Esophagus mucosa (tissue), 1 donor: Measurements from ENCODE around the gene MKLN1. TPM values are rescaled to one million over a fixed set of nuclear protein-coding genes. Genes with fewer than 3 reads are reported as not detected.
"Not testable (repeated sequence)": the region's sequence is repeated elsewhere in the genome, so short reads cannot be mapped to it uniquely, and the experiment has no call there.

Experiments
- ATAC-seq: fragments of 200-7000 bp; cut with Tn5 transposase; one replicate; pipeline ENCODE4 v1.9.1; 2020
- total RNA-seq: library from RNA; stranded (reverse); gene quantifications from one replicate; pipeline ENCODE4 v1.2.4, GENCODE V29; 2023
- donor health status: DM: yes; HTN: yes; CAD: no.

Gene MKLN1
- 26.7 TPM for total RNA-seq

DNA sequence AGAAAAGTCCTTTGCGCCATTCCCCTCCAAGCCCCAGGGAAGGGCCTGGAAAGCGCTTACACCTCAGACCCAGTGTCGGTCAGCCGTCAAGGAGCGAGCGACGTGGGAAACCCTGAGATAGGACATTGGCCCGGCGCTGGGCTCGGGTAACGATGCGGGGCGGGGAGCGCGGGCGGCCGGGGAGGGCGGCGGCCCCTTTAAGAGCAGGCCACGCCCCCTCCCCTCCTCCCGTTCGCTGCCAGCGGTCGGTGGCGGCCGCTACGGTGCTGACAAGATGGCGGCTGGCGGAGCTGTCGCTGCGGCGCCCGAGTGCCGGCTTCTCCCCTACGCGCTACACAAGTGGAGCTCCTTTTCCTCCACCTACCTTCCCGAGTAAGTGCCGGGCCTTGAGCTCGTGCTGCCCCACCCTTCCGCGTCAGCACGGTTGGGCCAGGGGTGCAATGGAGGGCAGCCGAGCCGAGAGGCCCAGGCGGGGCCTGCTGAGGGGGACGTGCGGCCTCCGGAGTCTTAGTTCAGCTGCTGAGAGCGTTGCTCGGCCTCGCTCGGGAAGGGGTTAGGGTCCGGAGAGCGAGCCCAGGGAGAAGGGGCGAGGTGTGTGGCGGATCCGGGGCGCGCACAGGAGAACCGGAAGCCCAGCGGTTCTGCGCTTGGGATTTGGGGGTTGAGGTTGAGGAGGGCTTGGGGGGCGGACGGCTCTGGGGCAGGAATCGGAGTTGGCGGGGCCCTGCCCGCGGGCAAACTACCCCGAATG lies at the start of gene MKLN1:
MKLN1 (plus strand) TSS at position 251 of the 751 bp plus-strand sequence; CDS start at position 275, 24 bp downstream.
- ATAC-seq: peak; percentile 99

DNA sequence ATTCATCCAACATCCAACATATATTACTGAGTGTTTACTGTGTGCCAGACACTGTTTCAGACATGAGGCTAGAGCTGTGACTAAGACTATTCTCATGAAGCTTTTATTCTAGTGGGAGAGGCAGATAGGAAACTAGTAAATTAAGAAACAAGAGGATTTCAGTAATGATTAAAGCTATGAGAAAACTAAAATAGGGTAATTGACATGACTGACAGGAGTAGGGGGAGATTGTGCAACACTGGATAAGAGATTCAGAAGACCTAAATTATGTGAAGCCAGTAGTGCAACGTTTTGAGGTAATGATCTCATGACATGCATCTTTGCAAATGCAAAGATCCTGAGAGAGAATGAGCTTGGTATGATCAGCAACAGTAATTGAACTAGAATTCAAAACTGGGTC lies 48.6 kb upstream of the MKLN1 start:
- no peak for ATAC-seq

DNA sequence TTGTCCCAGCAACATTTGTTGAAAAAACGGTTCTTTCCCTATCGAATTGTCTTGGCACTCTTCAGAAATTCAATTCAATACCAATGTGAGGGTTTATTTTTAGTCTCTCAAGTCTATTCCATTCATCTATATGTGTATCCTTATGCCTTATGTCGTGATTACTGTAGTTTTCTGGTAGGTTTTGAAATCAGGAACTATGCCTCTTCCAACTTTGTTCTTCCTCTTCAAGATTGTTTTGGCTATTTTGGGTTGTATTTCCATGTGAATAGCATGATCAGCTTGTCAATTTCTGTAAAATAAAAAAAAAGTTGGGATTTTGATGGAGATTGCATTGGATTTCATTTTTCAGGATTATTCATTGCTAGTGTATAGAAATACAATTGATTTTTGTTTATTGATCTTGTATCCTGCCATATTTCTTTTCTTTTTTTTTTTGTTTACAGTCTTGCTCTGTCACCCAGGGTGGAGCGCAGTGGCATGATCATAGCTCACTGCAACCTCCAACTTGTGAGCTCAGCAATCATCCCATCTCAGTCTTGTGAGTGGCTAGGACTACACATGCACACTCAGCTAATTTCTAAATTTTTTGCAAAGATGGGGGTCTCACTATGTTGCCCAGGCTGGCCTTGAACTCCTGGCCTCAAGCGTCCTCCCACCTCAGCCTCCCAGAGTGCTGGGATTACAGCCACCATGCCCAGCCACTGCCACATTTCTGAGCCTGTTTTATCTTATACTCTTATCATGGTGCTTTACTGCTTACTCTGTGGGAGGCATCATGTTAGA lies 46.2 kb upstream of the MKLN1 start:
- ATAC-seq: no peak

DNA sequence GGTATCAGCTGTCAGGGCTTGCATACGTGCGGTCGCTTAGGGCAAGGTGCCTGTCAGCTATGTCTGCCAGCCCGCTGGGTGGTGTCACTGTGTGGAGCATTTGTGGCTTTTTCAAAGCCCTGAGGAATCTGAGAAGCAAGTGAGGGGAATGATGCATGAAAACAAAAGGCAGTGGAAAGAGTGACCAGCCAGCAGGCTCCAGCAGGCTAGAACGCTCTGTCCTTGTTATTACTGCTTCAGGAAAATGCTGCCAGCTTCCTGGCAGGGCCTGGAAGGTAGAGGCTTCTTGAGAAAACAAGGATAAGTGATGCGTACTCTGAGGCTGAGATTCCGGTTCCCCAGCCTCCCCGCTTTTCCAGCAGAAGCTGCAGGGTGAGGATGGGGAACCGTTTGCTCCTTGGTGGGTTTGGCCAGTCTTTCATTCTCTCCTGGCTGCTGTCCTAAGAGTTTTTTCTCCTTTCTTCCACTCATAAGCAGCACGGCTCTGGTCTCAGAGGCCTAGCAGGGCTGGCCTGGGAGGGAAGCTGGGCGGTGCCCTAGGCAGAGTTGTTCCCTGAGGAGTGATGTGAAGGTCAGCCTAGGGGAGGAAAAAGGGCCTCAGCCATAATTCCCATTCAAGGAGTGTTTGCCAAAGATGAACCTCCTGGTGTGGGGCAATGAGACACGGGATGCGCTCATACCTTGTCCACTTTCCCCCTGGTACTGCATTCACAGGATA lies 42.8 kb upstream of the MKLN1 start:
- ATAC-seq: peak; percentile 53

DNA sequence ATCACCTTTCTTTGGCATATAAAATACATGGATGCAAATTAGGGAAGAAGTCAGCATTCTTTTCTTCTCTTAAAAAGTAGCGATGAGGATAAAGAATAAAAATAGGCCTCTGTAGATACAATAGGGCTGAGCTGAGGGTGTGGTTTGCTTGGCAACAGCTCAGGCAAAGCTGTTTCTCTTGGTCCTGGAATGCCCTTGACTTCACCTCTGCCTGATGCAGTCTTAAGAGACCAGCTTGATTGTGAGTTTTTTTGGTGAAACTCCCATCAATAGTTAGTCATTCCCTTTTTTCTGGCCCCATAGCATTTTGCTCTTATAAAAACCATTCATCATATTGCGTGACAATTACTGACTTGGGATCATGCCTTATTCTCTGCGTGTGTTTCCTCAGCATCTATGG lies 42.1 kb upstream of the MKLN1 start:
- ATAC-seq: no peak

DNA sequence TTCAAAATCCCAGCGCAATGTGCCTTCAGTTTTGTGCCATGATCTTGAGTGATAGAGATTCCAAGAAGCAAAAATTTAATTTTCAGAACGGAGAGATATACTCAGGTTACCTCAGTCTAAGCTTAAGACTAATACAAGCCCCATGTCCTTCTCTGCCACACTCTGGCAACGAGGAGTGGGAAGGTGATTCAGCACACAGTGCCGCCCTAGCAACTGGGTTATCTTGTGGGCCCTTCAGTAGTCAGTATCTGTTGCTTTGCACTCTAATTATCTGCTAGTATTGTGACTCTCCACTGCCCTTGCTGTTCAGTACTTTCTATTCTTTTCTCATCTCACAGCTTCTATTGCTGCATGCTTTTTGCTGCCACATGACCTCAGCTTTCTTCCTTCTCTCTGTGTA lies 39.2 kb upstream of the MKLN1 start:
- no peak for ATAC-seq

DNA sequence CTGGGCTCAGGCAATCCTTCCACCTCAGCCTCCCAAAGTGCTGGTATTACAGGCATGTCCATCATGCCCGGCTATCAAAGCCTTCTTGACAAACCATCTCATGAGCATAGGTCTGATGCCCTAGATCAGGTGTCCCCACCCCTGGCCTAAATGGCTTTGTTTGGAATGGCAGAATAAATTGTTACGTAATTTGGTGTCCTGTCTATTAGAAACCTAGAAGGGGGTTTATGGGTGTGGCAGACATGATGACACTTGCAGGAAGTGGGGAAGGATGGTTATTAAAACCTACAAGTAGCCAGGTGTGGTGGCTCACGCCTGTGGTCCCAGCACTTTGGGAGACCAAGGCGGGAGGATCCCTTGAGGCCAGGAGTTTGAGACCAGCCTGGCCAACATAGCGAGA lies 38.6 kb upstream of the MKLN1 start:
- no peak for ATAC-seq

DNA sequence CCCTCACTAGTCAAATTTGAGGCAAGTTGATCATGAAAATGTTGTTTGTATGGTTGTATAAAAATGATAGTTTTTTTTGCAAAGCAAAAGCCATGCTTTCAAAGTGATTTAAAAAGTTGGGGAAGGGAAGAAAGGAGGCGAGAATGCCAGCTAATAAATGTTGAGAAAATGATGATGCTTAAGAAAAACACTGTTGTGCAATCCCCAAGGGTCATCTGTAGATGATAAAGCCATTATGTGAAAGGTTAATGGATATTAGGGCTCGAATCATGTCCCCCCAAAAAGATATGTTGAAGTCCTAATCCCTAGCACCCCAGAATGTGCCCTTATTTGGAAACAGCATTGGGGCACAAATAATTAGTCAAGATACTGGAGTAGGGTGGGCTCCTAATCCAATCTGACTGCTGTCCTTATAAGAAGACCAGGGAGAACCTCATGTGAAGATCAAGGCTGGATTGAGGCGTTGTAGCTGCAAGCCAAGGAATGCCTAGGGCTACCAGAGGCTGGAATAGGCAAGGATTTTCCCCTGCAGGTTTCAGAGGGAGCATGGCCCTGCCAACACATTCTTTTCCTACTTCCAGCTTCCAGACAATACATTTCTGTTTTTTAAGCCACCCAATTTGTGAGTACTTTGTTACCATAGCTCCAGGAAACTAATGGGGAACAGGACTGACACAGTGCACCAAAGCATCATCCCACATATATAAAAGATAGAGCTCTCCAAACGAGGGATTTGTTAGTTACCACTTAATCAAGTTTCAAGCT lies 35.4 kb upstream of the MKLN1 start:
- no peak for ATAC-seq

DNA sequence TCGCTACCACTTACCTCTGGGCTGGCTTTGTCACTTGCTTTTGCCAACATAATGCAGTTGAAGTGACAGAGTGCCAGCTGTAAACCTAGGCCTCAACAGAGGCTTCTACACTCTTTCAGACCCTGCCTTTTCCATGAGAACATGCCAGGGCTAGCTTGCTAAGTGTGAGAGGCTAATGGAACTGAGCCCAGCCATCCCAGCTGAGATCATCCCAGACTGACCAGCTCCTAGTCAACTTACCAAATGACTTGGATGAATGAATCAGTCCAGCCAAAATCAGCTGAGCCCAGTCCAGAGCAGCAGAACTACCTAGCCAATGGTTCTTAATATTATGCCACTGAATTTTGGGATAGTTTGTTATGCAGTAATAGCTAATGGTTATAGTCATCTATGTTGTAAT lies 34.7 kb upstream of the MKLN1 start:
- no peak for ATAC-seq

DNA sequence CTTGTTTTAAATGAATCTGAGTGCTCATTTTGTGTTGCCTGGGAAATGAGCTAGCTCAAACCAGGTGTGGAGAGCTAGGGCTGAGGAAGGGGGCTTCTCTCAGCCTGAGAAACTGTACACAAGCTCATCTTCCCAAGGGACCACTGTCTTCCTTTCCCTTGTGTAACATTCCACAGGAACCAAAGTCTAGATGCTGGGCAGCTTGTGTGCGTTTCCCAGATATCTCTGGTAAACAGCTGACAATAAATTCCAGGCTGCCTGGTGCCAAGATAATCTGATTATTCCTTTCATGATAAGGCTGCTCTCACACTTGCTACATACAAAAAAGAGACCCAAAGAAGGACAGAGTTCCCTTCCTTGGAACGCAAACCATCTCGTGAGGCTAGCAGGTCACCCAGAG lies 33.1 kb upstream of the MKLN1 start:
- no peak for ATAC-seq

DNA sequence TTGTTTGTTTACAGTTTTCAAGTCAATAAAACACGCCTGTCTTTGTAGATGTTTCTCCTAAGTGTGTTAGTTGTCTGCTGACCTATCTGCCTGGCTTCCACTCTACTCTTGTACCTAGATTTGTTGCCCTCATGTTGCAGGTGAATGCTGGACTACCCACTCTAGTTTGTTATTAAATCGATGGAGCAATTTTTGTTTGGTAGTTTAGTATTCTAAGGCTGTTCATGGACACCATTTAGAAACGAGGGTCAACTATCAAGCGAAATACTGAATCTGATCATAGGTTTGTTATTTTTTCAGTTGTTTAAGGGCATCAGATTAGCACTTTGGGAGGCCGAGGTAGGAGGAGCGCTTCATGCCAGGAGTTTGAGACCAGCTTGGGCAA lies 29.1 kb upstream of the MKLN1 start:
- ATAC-seq: no peak

DNA sequence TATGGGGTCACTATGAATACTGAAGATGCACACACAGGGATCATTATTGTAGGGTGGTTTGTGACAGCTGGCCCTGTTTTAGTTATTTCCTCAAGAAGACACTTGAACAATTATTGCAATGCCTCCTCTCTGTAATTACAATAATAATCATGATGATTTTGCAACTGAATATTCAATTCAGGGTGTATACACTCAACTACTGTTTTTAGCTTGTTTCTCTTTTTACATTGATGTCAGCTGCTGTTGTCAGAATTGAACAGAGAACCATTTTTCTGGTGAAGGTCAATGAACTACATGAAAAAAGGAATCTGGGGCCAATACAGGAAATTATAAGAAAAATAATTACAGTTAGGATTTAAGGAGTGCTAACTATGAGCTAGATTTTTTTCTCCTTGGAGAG lies 28.6 kb upstream of the MKLN1 start:
- no peak for ATAC-seq

DNA sequence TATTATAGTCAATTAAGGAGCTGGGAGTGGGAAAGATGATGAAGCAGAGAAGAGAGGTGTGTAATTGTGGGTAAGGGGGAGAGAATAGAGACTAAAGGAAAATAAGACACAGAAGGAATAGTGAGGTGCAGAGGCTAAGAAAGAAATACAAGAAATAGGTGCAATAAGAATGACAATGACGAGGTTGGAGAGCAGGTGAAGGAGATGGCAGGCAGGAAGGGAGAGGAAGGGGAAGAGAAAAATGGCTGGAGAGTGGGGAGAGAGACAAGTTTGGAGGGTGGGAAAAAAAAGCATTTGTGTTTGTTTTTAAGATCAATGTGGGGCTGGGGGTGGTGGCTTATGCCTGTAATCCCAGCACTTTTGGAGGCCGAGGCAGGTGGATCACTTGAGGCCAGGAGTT lies 27.6 kb upstream of the MKLN1 start:
- no peak for ATAC-seq

DNA sequence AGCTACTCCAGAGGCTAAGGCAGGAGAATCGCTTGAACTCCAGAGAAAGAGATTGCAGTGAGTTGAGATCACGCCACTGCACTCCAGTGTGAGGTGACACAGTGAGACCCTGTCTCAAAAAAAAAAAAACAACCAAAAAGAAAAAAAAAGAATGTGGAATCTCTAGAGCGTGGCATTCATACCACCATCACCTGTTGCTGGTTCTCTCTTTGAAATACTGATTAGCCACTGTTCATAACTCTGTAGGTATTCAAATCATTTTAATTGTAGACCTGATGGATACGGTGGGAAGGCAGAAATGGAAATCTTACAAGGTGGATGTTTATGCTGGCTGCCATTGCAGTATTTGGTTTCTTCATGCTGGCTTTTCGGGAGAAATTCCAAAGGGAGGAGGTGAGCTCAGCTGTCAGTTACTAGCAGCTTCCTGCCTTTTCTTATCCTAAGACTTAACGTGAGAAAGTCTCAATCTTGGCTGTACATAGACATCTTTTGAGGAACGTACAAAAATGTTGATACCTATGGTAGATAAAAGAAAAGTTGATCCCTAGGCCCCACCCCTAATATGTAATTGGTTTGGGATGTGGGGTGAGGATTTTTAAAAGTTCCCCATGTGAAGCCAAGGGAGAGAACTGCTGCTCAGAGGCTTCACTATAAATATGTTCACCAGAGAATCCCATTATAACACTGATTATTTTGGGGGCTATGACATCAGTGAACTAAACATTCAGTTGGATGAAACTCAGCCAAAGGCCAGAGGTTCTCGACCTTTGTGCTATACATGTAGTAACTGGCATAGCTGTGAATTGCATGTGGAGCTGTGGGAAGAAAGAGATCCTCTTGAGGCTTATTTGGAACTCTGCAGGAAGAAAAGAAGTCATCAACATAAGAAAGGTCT lies 26.9 kb upstream of the MKLN1 start:
- no peak for ATAC-seq

DNA sequence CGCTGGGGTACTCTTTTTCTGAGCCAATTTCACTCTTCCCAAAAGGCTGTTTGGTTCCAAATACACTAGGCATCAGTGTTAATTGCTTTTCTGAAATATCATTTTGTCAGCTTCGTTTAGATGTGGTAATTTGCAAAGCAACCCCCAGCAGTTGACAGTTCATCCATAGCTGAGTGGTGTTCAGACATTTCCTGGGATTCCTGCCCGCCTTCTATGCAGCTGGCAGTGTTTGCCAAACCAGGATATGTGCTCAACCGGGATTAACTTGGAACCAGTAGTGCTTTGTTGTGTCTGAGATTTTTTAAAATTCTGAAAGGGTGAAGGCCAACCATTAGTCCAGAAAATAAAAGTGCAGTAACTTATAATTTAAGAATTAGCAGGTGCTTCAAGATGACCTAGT lies 25.2 kb upstream of the MKLN1 start:
- ATAC-seq: no peak

DNA sequence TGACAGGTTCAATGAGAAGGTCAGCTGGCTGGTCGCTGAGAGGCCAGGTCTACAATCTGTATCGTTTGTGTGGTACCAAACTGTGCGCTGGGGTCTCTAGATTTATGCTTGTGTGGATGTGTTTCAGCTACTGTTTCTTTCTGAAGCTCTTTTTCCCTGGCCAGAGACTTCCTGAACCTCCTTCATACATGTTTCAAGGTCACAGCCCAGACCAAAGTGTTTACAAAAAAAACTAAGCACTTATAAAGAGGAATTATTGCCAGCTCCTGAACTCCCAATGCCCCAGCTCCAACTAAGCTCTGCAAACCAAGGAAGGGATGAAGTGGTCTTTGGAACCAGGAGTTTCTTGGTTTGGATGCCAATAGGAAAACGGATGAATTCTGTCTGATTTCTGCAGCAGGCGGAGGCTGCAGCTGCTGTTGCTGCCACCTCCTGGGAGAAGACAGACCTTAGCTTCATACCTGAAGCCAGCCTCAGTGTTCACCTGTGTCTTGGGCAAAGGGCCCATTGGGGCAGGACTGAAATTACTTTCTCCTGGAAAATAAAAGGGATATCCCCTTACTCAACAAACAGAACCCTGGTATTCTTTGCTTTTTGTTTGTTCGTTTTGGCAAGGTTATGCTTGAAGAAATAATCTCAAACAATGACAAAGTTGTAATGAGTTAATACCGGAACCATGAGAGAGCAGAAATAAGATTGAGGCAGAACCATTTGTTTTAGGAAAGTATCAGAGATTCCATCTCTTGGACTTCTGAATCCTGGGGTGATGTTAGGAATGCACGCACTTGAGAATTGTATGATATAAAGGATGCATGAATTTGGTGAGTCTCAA lies 24.6 kb upstream of the MKLN1 start:
- no peak for ATAC-seq

DNA sequence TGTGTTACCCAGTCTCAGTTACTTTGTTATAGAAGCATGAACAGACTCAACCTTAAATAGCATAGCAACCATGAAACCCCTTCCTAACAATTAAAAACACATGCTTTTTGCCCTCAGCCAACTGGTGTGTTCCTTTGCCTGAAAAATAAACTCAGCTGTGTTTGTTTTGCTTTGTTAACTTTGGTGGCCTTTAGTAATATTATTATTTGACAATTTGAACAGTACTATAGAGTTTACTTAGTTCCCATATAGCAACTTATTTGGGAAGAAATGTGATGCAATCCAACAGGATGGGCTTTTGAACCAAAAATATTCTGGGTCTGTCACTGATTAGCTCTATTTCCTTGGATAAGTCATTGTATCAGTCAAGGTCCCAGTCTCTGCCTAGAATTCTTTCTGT lies 22.5 kb upstream of the MKLN1 start:
- ATAC-seq: no peak

DNA sequence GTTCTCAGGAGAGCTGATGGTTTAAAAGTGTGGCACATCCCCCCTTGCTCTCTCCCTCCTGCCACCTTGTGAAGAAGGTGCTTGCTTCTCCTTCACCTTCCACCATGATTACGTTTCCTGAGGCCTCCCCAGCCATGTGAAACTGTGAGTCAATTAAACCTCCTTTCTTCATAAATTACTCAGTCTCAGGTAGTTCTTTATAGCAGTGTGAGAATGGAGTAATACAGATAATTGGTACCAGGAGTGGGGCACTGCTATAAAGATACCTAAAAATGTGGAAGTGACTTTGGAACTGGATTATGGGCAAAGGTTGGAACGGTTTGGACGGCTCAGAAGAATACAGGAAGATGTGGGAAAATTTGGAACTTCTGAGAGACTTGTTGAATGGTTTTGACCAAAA lies 21.6 kb upstream of the MKLN1 start:
- not testable (repeated sequence) for ATAC-seq

DNA sequence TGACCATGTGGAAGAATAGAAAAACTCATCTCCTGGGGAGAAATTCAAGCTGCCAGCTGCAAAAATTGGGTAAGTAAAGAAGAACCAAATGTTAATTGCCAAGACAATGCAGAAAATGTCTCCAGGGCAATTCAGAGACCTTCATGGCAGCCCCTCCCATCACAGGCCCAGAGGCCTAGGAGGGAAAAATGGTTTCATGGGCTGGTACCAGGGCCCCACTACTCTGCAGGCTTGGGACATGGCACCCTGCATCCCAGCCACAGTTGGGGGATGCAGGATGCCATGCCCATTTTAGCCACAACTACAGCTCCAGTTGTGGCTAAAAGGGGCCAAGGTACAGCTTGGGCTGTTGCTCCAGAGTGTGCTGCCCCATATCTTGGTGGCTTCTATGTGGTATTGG lies 20.9 kb upstream of the MKLN1 start:
- ATAC-seq: no peak

DNA sequence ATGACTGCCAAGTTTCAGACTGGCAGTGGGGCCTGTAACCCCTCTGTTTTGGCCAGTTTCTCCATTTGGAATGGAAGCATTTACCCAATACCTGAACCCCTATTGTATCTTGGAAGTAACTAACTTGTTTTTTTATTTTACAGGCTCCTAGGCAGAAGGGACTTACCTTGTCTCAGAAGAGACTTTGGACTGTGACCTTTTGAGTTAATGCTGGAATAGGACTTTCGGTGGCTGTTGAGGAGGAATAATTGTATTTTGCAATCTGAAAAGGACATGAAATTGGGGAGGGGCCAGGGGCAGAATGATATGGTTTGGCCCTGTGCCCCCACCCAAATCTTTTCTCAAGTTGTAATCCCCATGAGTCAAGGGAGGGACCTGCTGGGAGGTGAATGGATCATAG lies 20.0 kb upstream of the MKLN1 start:
- no peak for ATAC-seq

DNA sequence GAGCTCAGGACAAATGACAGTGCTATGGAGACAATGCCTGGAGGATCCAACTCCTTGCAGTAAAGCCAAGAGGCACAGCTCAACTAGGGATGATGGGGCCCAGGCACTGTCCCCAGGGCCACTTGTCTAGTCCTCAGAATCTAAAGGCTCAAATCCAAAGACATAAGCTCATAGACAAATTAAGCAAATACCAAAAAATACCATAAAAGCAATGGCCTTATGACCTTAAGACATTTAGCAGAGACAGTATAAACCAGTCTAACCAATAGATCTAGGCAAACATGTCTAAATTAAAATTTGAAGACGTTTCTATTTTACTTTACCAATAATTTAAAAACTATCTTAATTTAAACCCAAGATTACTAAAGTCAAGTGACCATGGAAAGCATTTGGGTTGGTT lies 14.8 kb upstream of the MKLN1 start:
- ATAC-seq: no peak
